Measurements from ENCODE around the gene RPS15.

The RPS15 gene

GRCh38 chr19:1420590-1420989, 17.6 kb upstream of the RPS15 start:
- DNase-seq: no peak

GRCh38 chr19:1421218-1421957, 16.8 kb upstream of the RPS15 start:
- DNase-seq: no peak

GRCh38 chr19:1421958-1422305, 16.3 kb upstream of the RPS15 start:
- no peak for DNase-seq

GRCh38 chr19:1422360-1422759, 15.8 kb upstream of the RPS15 start:
- no peak for DNase-seq

GRCh38 chr19:1422943-1423342, 15.3 kb upstream of the RPS15 start:
- DNase-seq: no peak

GRCh38 chr19:1423436-1424191, 14.6 kb upstream of the RPS15 start:
- DNase-seq: no peak

GRCh38 chr19:1424192-1424955, 13.8 kb upstream of the RPS15 start:
- DNase-seq: no peak

- DNase-seq: no peak
Observed at GRCh38 chr19:1425102-1425837, 12.9 kb upstream of the RPS15 start.

- no peak for DNase-seq
Observed at GRCh38 chr19:1425902-1426301, 12.3 kb upstream of the RPS15 start.

GRCh38 chr19:1426736-1427135, 11.5 kb upstream of the RPS15 start:
- no peak for DNase-seq

- DNase-seq: no peak
Observed at GRCh38 chr19:1427221-1427920, 10.8 kb upstream of the RPS15 start.

- DNase-seq: no peak
Observed at GRCh38 chr19:1428738-1429391, 9.3 kb upstream of the RPS15 start.

GRCh38 chr19:1429750-1430149, 8.4 kb upstream of the RPS15 start:
- no peak for DNase-seq

- DNase-seq: no peak
Observed at GRCh38 chr19:1430246-1430645, 8.0 kb upstream of the RPS15 start.

- DNase-seq: no peak
Observed at GRCh38 chr19:1431759-1432506, 6.3 kb upstream of the RPS15 start.

- DNase-seq: no peak
Observed at GRCh38 chr19:1432507-1432887, 5.7 kb upstream of the RPS15 start.

- no peak for DNase-seq
Observed at GRCh38 chr19:1433119-1434039, 4.8 kb upstream of the RPS15 start.

- no peak for DNase-seq
Observed at GRCh38 chr19:1434040-1434366, 4.2 kb upstream of the RPS15 start.

GRCh38 chr19:1434577-1435060, 3.6 kb upstream of the RPS15 start:
- no peak for DNase-seq

GRCh38 chr19:1435378-1435989, 2.7 kb upstream of the RPS15 start:
- DNase-seq: no peak

Data from CD4-positive, alpha-beta T cell treated with Interleukin-17A for 4 hours (primary cell).